Fibroblast of lung (primary cell): ENCODE data around the gene BEND3. TPM values are rescaled to one million over a fixed set of nuclear protein-coding genes. Genes with fewer than 3 reads are reported as not detected.

Experiments used
- DNase-seq, 2 donors: peaks; one replicate each; pipeline versions ENCODE4 v3.0.0 to v3.0.0-alpha.2; 2010; ENCODE audit warnings: low read depth in 2 of 2
- H2AFZ ChIP-seq: 2 replicates; pipeline ENCODE4 v1.5.1; 2012; ENCODE audit warnings: low read length, control low read depth, inconsistent platforms
- H3K27ac ChIP-seq: 2 replicates; pipeline ENCODE4 v1.5.1; 2011; ENCODE audit warnings: low read length, control low read depth; ENCODE audit not compliant: insufficient read depth
- H3K27me3 ChIP-seq: 2 replicates; pipeline ENCODE4 v1.5.1; 2011; ENCODE audit warnings: mild to moderate bottlenecking, low read length; ENCODE audit not compliant: control insufficient read depth, insufficient read depth
- H3K36me3 ChIP-seq: 2 replicates; pipeline ENCODE4 v1.5.1; 2011; ENCODE audit warnings: low read length; ENCODE audit not compliant: control insufficient read depth, insufficient read depth
- H3K4me1 ChIP-seq: 2 replicates; pipeline ENCODE4 v1.5.1; 2011; ENCODE audit warnings: low read length; ENCODE audit not compliant: control insufficient read depth, insufficient read depth; ENCODE audit errors: extremely low read depth
- H3K4me2 ChIP-seq: 2 replicates; pipeline ENCODE4 v1.5.1; 2011; ENCODE audit warnings: low read length, control low read depth; ENCODE audit not compliant: insufficient read depth; ENCODE audit errors: extremely low read depth
- H3K4me3 ChIP-seq, 4 experiments: fragments of 200-600 bp in 1 of 4; sonication (generic) in 1 of 4; replicated peaks in 1 of 4; 2 replicates each; pipeline ENCODE4 v1.5.1; 2011 to 2016; ENCODE audit warnings: low read length in 4 of 4, low read depth in 3 of 4, mild to moderate bottlenecking in 3 of 4, control low read depth in 2 of 4, inconsistent platforms in 1 of 4, mixed read lengths in 1 of 4; ENCODE audit not compliant: insufficient read depth in 1 of 4; ENCODE audit errors: control extremely low read depth in 1 of 4
- H3K79me2 ChIP-seq: 2 replicates; pipeline ENCODE4 v1.5.1; 2012; ENCODE audit warnings: mild to moderate bottlenecking, low read length, inconsistent platforms; ENCODE audit not compliant: control insufficient read depth, insufficient read depth
- H3K9ac ChIP-seq: 2 replicates; pipeline ENCODE4 v1.5.1; 2011; ENCODE audit warnings: mild to moderate bottlenecking, low read length, control low read depth; ENCODE audit not compliant: insufficient read depth
- H3K9me3 ChIP-seq: 2 replicates; pipeline ENCODE4 v1.5.1; 2012; ENCODE audit warnings: low read depth, low read length; ENCODE audit not compliant: control insufficient read depth, insufficient read depth
- H4K20me1 ChIP-seq: 2 replicates; pipeline ENCODE4 v1.5.1; 2011; ENCODE audit warnings: low read length; ENCODE audit not compliant: control insufficient read depth, insufficient read depth; ENCODE audit errors: extremely low read depth
- CTCF ChIP-seq, 2 donors: IDR thresholded peaks in 1 of 2; conservative IDR thresholded peaks in 1 of 2; 1 replicate in 1 of 2; 2 replicates in 1 of 2; pipeline ENCODE4 v1.5.1; 2011 to 2012; ENCODE audit warnings: low read length in 2 of 2, control low read depth in 1 of 2, inconsistent platforms in 1 of 2, low read depth in 1 of 2, mild to moderate bottlenecking in 1 of 2
- EZH2 ChIP-seq: IDR thresholded peaks from 2 replicates; pipeline ENCODE4 v1.5.1; 2012; ENCODE audit warnings: low read length, control low read depth, mild to moderate bottlenecking; ENCODE audit errors: missing control alignments
- polyA plus RNA-seq, 2 donors: library from polyadenylated mRNA; depleted of rRNA in 1 of 2; stranded (reverse) in 1 of 2; unstranded in 1 of 2; fragments of >200 nt; gene quantifications; 2 replicates each; pipeline ENCODE4 v1.2.1, GENCODE V29; 2011 to 2012; ENCODE audit warnings: missing spikeins in 1 of 2
- total RNA-seq: library from RNA; depleted of rRNA; stranded (reverse); fragments of >200 nt; gene quantifications from 2 replicates; pipeline ENCODE4 v1.2.1, GENCODE V29; 2014

Gene BEND3
- total and polyA plus RNA-seq, 2 donors (not counting 1 experiment from before 2014, with no cell fraction given), result 0.83 to 1.7 TPM

- no peaks in the 10 kb centered on the region for H3K36me3 ChIP-seq
- no peak for TF ChIP-seq EZH2
- TF ChIP-seq CTCF (conservative IDR thresholded peaks at IDR 0.05 in 1 of 2, IDR thresholded peaks at IDR 0.05 in 1 of 2; ENCODE audit: low read depth in 1 of 2, low read length in 2 of 2), result no peak
- no peak overlapping the region for H3K4me3 ChIP-seq
- no peak overlapping the region for H3K27ac ChIP-seq
- H3K4me1 ChIP-seq, result no peaks in the 10 kb centered on the region
- no peak overlapping the region for H3K4me2 ChIP-seq
- no peaks in the 10 kb centered on the region for H3K79me2 ChIP-seq
- no peaks in the 10 kb centered on the region for H4K20me1 ChIP-seq
- H3K9me3 ChIP-seq, result no peaks in the 10 kb centered on the region
- no peak for DNase-seq
- H2AFZ ChIP-seq, result no peak overlapping the region
- H3K27me3 ChIP-seq, result no peaks in the 10 kb centered on the region
- no peak overlapping the region for H3K9ac ChIP-seq
These were observed 67.5 kb downstream of the BEND3 start for GRCh38 chr6:107047807-107048206.

DNA sequence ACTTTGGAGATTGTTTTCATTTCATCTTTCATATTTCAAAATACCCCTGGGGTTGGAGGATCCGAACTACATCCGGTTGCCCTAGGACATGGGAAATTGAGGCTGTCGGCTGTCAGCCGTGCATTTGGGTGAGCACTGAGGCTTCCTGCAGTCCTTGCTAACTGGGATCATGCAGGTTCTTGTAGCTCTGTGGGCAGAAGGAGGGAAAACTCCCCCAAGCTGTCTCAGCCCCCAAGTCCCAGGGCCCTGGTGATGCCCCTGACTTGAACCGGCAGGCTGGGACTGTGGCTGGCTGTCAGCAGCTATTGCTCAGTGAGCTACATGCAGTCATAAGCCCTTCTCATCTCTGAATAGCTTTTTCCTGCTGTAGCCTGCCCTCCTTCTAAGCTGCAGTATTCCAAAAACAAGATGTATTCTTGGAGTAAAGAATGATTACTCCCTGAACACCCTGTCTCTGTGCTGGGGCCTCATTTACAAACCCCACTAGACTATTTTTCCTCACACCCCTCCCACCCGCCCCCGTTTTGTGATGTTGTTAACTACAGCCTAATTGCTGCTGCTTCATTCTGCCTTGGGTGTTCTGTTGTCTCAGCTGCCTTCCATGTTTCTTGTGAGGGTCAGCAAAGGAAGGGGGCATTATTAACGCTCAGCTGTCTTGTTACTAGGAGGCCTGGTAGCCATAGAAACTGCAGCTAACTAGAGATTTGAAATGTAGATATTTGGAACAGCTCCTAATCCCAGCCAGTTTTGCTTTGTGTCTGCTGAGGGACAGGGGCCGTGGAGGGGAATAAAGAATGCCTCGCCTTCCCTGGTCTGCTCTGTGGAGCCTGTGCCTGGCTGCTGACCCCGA is 69.3 kb downstream of the BEND3 start:
- no peak overlapping the region for H3K9ac ChIP-seq

DNA sequence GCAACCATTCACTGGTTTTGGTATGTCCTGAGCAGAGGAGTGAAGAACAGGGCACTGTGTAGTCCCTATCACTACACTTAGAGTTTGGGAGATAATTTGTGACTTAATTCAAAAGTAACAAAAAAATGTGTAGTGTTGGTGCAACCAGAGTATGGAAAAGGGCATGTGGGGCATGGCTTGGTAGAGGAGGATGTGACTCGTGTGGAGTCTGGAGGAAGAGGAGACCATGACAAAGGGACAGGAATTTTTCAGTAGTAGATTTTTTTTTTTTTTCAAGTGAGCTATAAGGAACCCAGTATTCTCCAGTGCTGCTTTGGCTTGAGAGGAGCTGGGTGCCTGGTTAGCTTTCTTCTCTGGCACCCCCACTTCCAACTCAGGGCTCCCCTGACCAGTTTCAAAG is 82.2 kb downstream of the BEND3 start:
- Histone ChIP-seq H3K36me3 (no peaks in the 10 kb centered on the region), H3K4me2 (no peak overlapping the region), H3K4me1 (peaks cover 6% of the 10 kb centered on the region), H3K27ac (no peak overlapping the region), H3K27me3 (no peaks in the 10 kb centered on the region), H3K4me3 (no peak overlapping the region), H3K9ac (no peak overlapping the region), H4K20me1 (no peaks in the 10 kb centered on the region), H3K79me2 (peaks cover 15% of the 10 kb centered on the region), H2AFZ (no peak overlapping the region), H3K9me3 (no peaks in the 10 kb centered on the region)
- no peak for DNase-seq
- no peak for TF ChIP-seq EZH2
- TF ChIP-seq CTCF (conservative IDR thresholded peaks at IDR 0.05 in 1 of 2, IDR thresholded peaks at IDR 0.05 in 1 of 2; ENCODE audit: low read depth in 1 of 2, low read length in 2 of 2), result no peak

More for the DNA sequence above, 69.3 kb downstream of the BEND3 start:
- H3K9me3 ChIP-seq, result no peaks in the 10 kb centered on the region
- H3K4me3 ChIP-seq, result no peak overlapping the region
- no peaks in the 10 kb centered on the region for H3K79me2 ChIP-seq
- no peaks in the 10 kb centered on the region for H3K4me1 ChIP-seq
- H3K27me3 ChIP-seq, result no peaks in the 10 kb centered on the region
- H4K20me1 ChIP-seq, result no peaks in the 10 kb centered on the region
- no peak overlapping the region for H2AFZ ChIP-seq
- TF ChIP-seq CTCF (conservative IDR thresholded peaks at IDR 0.05 in 1 of 2, IDR thresholded peaks at IDR 0.05 in 1 of 2; ENCODE audit: low read depth in 1 of 2, low read length in 2 of 2), result no peak
- H3K36me3 ChIP-seq, result peaks cover 2% of the 10 kb centered on the region
- DNase-seq, result peak in 1 of 2 donors; percentile 15
- no peak overlapping the region for H3K4me2 ChIP-seq
- no peak overlapping the region for H3K27ac ChIP-seq
